Neural cell (in vitro differentiated cells): ENCODE measurements around the gene LAIR2. TPM values are rescaled to one million over a fixed set of nuclear protein-coding genes. Genes with fewer than 3 reads are reported as not detected.

Experiments used
- H2AFZ ChIP-seq: fragments of 200-600, 300-800 bp; sonication (generic), shearing (Covaris generic); 2 replicates; pipeline ENCODE4 v1.6.0; 2014; ENCODE audit warnings: low read depth, mild to moderate bottlenecking, antibody characterized with exemption, low read length, moderate library complexity
- H3F3A ChIP-seq: fragments of 200-600 bp; shearing (Covaris generic); 2 replicates; pipeline ENCODE4 v1.6.1; 2016; ENCODE audit warnings: mild to moderate bottlenecking, moderate library complexity, mixed read lengths, antibody characterized with exemption, low read length; ENCODE audit not compliant: insufficient read depth, poor library complexity, severe bottlenecking
- H3K27ac ChIP-seq: fragments of 200-600, 300-800 bp; sonication (generic), shearing (Covaris generic); 2 replicates; pipeline ENCODE4 v1.5.1; 2014; ENCODE audit warnings: mild to moderate bottlenecking, low read length, moderate library complexity
- H3K27me3 ChIP-seq: fragments of 300-800, 200-600 bp; sonication (generic), shearing (Covaris generic); 2 replicates; pipeline ENCODE4 v1.6.0; 2014; ENCODE audit warnings: mild to moderate bottlenecking, low read depth, low read length, moderate library complexity; ENCODE audit not compliant: insufficient read depth
- H3K36me3 ChIP-seq: fragments of 300-800, 200-600 bp; sonication (generic), shearing (Covaris generic); 2 replicates; pipeline ENCODE4 v1.5.1; 2014; ENCODE audit warnings: mild to moderate bottlenecking, antibody characterized with exemption, low read length, moderate library complexity; ENCODE audit not compliant: insufficient read depth
- H3K4me2 ChIP-seq: fragments of 300-800, 200-600 bp; sonication (generic), shearing (Covaris generic); 2 replicates; pipeline ENCODE4 v1.6.0; 2014; ENCODE audit warnings: mild to moderate bottlenecking, low read length
- H3K4me3 ChIP-seq: fragments of 300-800, 200-600 bp; sonication (generic), shearing (Covaris generic); 2 replicates; pipeline ENCODE4 v1.5.1; 2014; ENCODE audit warnings: mild to moderate bottlenecking, low read length, moderate library complexity
- H3K79me2 ChIP-seq: fragments of 200-600 bp; shearing (Covaris generic); replicated peaks from 2 replicates; pipeline ENCODE4 v1.6.0; 2014; ENCODE audit warnings: mild to moderate bottlenecking, low read length, moderate library complexity; ENCODE audit not compliant: insufficient read depth
- H3K9ac ChIP-seq: fragments of 300-800, 200-600 bp; sonication (generic), shearing (Covaris generic); 2 replicates; pipeline ENCODE4 v1.6.1; 2016; ENCODE audit warnings: mild to moderate bottlenecking, low read length, mixed read lengths
- H3K9me2 ChIP-seq: fragments of 200-600 bp; shearing (Covaris generic); 2 replicates; pipeline ENCODE4 v1.6.1; 2016; ENCODE audit warnings: mild to moderate bottlenecking, low read length, mixed read lengths; ENCODE audit not compliant: insufficient read depth
- H3K9me3 ChIP-seq: fragments of 200-600, 300-800 bp; sonication (generic), shearing (Covaris generic); 2 replicates; pipeline ENCODE4 v1.6.1; 2016; ENCODE audit warnings: mild to moderate bottlenecking, mixed run types, low read length, moderate library complexity, mixed read lengths
- H4K20me1 ChIP-seq: fragments of 200-600 bp; shearing (Covaris generic); 2 replicates; pipeline ENCODE4 v1.6.1; 2016; ENCODE audit warnings: mild to moderate bottlenecking, mixed run types; ENCODE audit not compliant: insufficient read depth
- EP300 ChIP-seq: fragments of 450-650 bp; conservative IDR thresholded peaks from 2 replicates; pipeline ENCODE4 v1.6.1; 2014; ENCODE audit warnings: antibody characterized with exemption, mild to moderate bottlenecking, moderate library complexity; ENCODE audit not compliant: poor library complexity, severe bottlenecking
- EZH2 ChIP-seq: fragments of 200-600, 300-800 bp; shearing (Covaris generic), sonication (generic); IDR thresholded peaks from 2 replicates; pipeline ENCODE4 v1.6.1; 2014; ENCODE audit warnings: antibody characterized with exemption, low read length, borderline replicate concordance, mild to moderate bottlenecking; ENCODE audit not compliant: insufficient read depth, poor library complexity, severe bottlenecking
- MXI1 ChIP-seq: fragments of 450-650 bp; conservative IDR thresholded peaks from 2 replicates; pipeline ENCODE4 v1.6.1; 2014; ENCODE audit warnings: antibody characterized with exemption, mild to moderate bottlenecking; ENCODE audit not compliant: poor library complexity, severe bottlenecking
- POLR2AphosphoS5 ChIP-seq: IDR thresholded peaks from 2 replicates; pipeline ENCODE4 v1.6.1; 2012
- RAD21 ChIP-seq: fragments of 450-650 bp; conservative IDR thresholded peaks from 2 replicates; pipeline ENCODE4 v1.6.1; 2014; ENCODE audit warnings: antibody characterized with exemption, mild to moderate bottlenecking, moderate library complexity
- SMC3 ChIP-seq: fragments of 450-650 bp; conservative IDR thresholded peaks from 2 replicates; pipeline ENCODE4 v1.6.1; 2014; ENCODE audit warnings: antibody characterized with exemption, mild to moderate bottlenecking, moderate library complexity; ENCODE audit not compliant: poor library complexity
- TAF1 ChIP-seq: IDR thresholded peaks from 2 replicates; pipeline ENCODE4 v1.6.1; 2012; ENCODE audit warnings: low read depth
- polyA plus RNA-seq: library from polyadenylated mRNA; depleted of rRNA; stranded (reverse); fragments of >200 nt; gene quantifications from 2 replicates; pipeline ENCODE4 v1.2.3, GENCODE V29; 2014
- TF ChIP-seq, protein P1 (sequence below): IDR thresholded peaks from 2 replicates; pipeline ENCODE4 v1.6.1; 2012; ENCODE audit warnings: borderline replicate concordance
- TF ChIP-seq, protein P2 (sequence below): fragments of 450-650 bp; IDR thresholded peaks from 2 replicates; pipeline ENCODE4 v1.5.1; 2014; ENCODE audit warnings: antibody characterized with exemption, mild to moderate bottlenecking, moderate library complexity; ENCODE audit not compliant: poor library complexity, severe bottlenecking

LAIR2 gene
- polyA plus RNA-seq, 1 donor from 2014 or later = not detected

DNA sequence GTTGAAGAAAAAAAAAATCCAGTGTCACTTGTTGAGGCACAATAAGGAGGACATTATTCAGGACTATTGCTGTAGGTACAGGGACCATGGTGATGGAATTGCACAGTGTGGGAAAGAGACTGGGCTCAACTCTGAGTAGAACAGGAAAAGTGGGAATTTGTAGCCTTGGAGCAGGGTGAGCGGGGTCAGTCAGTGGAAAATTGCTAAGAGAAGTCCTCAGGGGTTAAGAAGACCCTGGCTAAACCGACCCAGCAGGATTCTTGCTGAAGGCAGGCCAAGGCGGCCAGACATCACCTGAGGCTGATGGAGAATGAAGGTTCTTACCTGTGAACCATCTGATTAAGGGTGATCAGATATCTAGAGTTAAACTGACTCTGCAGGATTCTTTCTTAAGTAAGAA is 12.5 kb downstream of the LAIR2 start:
- TF ChIP-seq, protein P1, sequence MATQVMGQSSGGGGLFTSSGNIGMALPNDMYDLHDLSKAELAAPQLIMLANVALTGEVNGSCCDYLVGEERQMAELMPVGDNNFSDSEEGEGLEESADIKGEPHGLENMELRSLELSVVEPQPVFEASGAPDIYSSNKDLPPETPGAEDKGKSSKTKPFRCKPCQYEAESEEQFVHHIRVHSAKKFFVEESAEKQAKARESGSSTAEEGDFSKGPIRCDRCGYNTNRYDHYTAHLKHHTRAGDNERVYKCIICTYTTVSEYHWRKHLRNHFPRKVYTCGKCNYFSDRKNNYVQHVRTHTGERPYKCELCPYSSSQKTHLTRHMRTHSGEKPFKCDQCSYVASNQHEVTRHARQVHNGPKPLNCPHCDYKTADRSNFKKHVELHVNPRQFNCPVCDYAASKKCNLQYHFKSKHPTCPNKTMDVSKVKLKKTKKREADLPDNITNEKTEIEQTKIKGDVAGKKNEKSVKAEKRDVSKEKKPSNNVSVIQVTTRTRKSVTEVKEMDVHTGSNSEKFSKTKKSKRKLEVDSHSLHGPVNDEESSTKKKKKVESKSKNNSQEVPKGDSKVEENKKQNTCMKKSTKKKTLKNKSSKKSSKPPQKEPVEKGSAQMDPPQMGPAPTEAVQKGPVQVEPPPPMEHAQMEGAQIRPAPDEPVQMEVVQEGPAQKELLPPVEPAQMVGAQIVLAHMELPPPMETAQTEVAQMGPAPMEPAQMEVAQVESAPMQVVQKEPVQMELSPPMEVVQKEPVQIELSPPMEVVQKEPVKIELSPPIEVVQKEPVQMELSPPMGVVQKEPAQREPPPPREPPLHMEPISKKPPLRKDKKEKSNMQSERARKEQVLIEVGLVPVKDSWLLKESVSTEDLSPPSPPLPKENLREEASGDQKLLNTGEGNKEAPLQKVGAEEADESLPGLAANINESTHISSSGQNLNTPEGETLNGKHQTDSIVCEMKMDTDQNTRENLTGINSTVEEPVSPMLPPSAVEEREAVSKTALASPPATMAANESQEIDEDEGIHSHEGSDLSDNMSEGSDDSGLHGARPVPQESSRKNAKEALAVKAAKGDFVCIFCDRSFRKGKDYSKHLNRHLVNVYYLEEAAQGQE = no peak
- no peak for TF ChIP-seq EP300
- no peak for TF ChIP-seq TAF1
- no peak for TF ChIP-seq POLR2AphosphoS5
- TF ChIP-seq, protein P2, sequence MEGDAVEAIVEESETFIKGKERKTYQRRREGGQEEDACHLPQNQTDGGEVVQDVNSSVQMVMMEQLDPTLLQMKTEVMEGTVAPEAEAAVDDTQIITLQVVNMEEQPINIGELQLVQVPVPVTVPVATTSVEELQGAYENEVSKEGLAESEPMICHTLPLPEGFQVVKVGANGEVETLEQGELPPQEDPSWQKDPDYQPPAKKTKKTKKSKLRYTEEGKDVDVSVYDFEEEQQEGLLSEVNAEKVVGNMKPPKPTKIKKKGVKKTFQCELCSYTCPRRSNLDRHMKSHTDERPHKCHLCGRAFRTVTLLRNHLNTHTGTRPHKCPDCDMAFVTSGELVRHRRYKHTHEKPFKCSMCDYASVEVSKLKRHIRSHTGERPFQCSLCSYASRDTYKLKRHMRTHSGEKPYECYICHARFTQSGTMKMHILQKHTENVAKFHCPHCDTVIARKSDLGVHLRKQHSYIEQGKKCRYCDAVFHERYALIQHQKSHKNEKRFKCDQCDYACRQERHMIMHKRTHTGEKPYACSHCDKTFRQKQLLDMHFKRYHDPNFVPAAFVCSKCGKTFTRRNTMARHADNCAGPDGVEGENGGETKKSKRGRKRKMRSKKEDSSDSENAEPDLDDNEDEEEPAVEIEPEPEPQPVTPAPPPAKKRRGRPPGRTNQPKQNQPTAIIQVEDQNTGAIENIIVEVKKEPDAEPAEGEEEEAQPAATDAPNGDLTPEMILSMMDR = no peak
- TF ChIP-seq EZH2 = no peak
- TF ChIP-seq RAD21 = no peak
- TF ChIP-seq SMC3 = no peak
- no peak for TF ChIP-seq MXI1
- no peak overlapping the region for H3K9ac ChIP-seq
- H4K20me1 ChIP-seq = no peaks in the 10 kb centered on the region
- no peaks in the 10 kb centered on the region for H3K79me2 ChIP-seq
- H3K9me2 ChIP-seq = no peaks in the 10 kb centered on the region
- H3K9me3 ChIP-seq = no peaks in the 10 kb centered on the region
- H2AFZ ChIP-seq = no peak overlapping the region
- H3K36me3 ChIP-seq = no peaks in the 10 kb centered on the region
- H3F3A ChIP-seq = no peaks in the 10 kb centered on the region
- H3K27ac ChIP-seq = no peak overlapping the region
- no peak overlapping the region for H3K4me2 ChIP-seq
- H3K27me3 ChIP-seq = no peaks in the 10 kb centered on the region
- no peak overlapping the region for H3K4me3 ChIP-seq

DNA sequence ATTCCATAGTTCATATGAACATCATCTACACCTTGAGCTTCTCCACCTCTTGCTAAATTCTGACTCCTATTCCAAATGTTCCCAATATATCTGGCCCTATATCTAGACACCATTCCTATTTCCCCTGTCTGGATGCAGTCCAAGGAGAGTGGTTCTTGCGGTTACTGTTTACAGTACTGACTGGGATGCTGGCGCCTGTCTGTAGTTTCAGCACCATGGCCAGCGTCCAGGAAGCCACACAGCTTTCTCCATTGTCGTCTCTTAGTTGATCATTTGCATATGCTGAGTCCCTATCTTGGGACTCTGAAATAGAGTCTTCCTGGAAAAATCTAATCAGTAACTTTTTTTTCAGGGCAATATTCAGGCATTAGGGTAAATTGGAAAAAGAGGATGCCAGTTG is 14.9 kb downstream of the LAIR2 start:
- Histone ChIP-seq H3K79me2 (no peaks in the 10 kb centered on the region), H3K9ac (no peak overlapping the region), H3F3A (no peaks in the 10 kb centered on the region), H3K27me3 (no peaks in the 10 kb centered on the region), H3K4me2 (no peak overlapping the region), H2AFZ (no peak overlapping the region), H3K36me3 (no peaks in the 10 kb centered on the region), H3K27ac (no peak overlapping the region), H3K9me3 (no peaks in the 10 kb centered on the region), H3K4me3 (no peak overlapping the region), H4K20me1 (no peaks in the 10 kb centered on the region), H3K9me2 (no peaks in the 10 kb centered on the region)
- TF ChIP-seq EZH2 (no peak), MXI1 (no peak), SMC3 (no peak), POLR2AphosphoS5 (no peak), TAF1 (no peak), EP300 (no peak)
- TF ChIP-seq, protein P1 = no peak
- TF ChIP-seq, protein P2 = no peak
